ENCODE measurements around the gene FOXK1. TPM values are rescaled to one million over a fixed set of nuclear protein-coding genes. Genes with fewer than 3 reads are reported as not detected.

Gene FOXK1
- total RNA-seq, 2 donors from 2014 or later, result 19.4 to 24.8 TPM

- no peak for DNase-seq (ENCODE audit: low spot score)
- H3K9me3 ChIP-seq, result no peaks in the 10 kb centered on the region
- no peaks in the 10 kb centered on the region for H3K27me3 ChIP-seq
- peaks cover 0 to 61% of the 10 kb centered on the region in 2 donors for H3K4me1 ChIP-seq
- no peak for TF ChIP-seq CTCF (IDR thresholded peaks at IDR 0.05)
- H3K4me3 ChIP-seq, result no peak overlapping the region
- H3K36me3 ChIP-seq, result peaks cover 11% of the 10 kb centered on the region
- H3K27ac ChIP-seq, result peak overlapping the region; percentile 41 to 42
Measured at GRCh38 chr7:4706384-4707216, 24.5 kb downstream of the FOXK1 start.

- no peak for TF ChIP-seq CTCF (IDR thresholded peaks at IDR 0.05)
- peaks cover 0 to 59% of the 10 kb centered on the region in 2 donors for H3K4me1 ChIP-seq
- no peaks in the 10 kb centered on the region for H3K9me3 ChIP-seq
- H3K27ac ChIP-seq, result peak overlapping the region; percentile 41 to 42
- H3K27me3 ChIP-seq, result no peaks in the 10 kb centered on the region
- H3K36me3 ChIP-seq, result peaks cover 11% of the 10 kb centered on the region
- DNase-seq (ENCODE audit: low spot score), result no peak
- no peak overlapping the region for H3K4me3 ChIP-seq
Measured at GRCh38 chr7:4707217-4707741, 25.2 kb downstream of the FOXK1 start.

- TF ChIP-seq CTCF (IDR thresholded peaks at IDR 0.05), result no peak
- H3K9me3 ChIP-seq, result no peaks in the 10 kb centered on the region
- H3K27me3 ChIP-seq, result no peaks in the 10 kb centered on the region
- H3K36me3 ChIP-seq, result peaks cover 11% of the 10 kb centered on the region
- H3K27ac ChIP-seq, result peak overlapping the region in 1 of 2 donors; percentile 41
- no peak for DNase-seq (ENCODE audit: low spot score)
- no peak overlapping the region for H3K4me3 ChIP-seq
- H3K4me1 ChIP-seq, result peaks cover 0 to 61% of the 10 kb centered on the region in 2 donors
Measured at GRCh38 chr7:4707980-4708411, 25.9 kb downstream of the FOXK1 start.

- H3K36me3 ChIP-seq, result peaks cover 11% of the 10 kb centered on the region
- no peak overlapping the region for H3K27ac ChIP-seq
- no peaks in the 10 kb centered on the region for H3K27me3 ChIP-seq
- DNase-seq (ENCODE audit: low spot score), result no peak
- no peak for TF ChIP-seq CTCF (IDR thresholded peaks at IDR 0.05)
- peaks cover 0 to 54% of the 10 kb centered on the region in 2 donors for H3K4me1 ChIP-seq
- no peaks in the 10 kb centered on the region for H3K9me3 ChIP-seq
- no peak overlapping the region for H3K4me3 ChIP-seq
Measured at GRCh38 chr7:4709187-4709586, 27.1 kb downstream of the FOXK1 start.

GRCh38 chr7:4711093-4711492 is 29.0 kb downstream of the FOXK1 start:
- Histone ChIP-seq H3K4me1 (peaks cover 0 to 60% of the 10 kb centered on the region in 2 donors), H3K27ac (no peak overlapping the region), H3K4me3 (no peak overlapping the region), H3K9me3 (no peaks in the 10 kb centered on the region), H3K27me3 (no peaks in the 10 kb centered on the region), H3K36me3 (peaks cover 11% of the 10 kb centered on the region)
- DNase-seq (ENCODE audit: low spot score), result no peak
- TF ChIP-seq CTCF (IDR thresholded peaks at IDR 0.05), result no peak

Data from right atrium auricular region (tissue), 2 donors.